ENCODE measurements around the gene RBM22.

RBM22 gene

DNA sequence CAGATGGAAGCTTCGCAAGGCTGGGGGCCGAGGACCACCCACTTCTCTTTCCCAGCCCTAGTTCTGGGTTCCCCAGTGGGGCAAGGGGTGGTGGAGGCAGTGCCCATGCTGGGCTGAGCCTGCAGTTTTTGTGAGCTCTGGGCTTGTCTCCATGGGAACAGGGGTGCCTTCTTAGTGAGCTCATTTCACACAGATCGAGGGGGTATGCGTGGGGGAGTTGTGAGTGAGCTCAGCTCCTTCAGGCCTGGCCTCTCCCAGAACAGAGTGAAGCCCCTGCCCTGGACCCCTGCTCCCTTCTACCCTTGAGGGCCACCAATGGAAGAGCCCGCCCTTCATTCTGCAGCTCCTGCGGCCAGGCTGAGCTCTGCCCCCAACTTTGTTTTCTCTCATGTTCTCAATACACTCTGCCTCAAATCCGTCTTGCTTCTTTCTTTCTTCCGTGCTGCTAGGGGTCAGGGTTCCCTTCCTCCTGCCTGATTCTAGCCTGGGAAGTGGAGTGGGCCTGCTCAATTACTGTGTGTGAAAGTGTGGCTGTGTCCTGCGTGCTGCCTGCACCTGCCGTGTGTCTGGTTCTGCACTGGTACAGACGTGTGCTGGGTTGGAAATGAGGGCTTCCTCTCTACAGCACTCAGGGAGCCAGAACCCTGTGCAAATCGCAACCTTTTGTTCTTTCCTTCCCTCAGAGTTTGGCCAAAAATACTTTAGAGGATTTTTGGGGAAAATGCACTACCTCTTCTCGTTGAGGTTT lies 48.8 kb downstream of the RBM22 start:
- DNase-seq: no peak

DNA sequence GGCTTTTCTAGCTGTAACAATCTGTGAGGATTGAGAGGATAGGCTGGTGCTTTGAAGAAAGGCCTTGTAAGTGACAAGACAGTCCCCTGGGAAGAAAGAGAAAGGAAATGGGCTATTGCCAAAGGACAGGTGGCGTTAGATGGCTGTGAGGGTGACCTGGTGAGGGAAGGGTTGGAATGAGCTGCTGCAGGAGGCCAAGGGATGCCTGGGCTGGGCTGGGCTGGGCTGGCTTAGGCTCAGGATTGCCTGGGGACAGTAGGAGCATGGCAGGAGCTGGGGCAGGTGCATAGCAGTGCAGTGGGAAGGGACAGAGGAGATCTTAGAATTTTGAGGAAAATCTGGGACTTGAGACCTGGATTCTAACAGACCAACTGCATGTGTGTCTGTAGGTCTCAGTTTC lies 49.5 kb downstream of the RBM22 start:
- no peak for DNase-seq

DNA sequence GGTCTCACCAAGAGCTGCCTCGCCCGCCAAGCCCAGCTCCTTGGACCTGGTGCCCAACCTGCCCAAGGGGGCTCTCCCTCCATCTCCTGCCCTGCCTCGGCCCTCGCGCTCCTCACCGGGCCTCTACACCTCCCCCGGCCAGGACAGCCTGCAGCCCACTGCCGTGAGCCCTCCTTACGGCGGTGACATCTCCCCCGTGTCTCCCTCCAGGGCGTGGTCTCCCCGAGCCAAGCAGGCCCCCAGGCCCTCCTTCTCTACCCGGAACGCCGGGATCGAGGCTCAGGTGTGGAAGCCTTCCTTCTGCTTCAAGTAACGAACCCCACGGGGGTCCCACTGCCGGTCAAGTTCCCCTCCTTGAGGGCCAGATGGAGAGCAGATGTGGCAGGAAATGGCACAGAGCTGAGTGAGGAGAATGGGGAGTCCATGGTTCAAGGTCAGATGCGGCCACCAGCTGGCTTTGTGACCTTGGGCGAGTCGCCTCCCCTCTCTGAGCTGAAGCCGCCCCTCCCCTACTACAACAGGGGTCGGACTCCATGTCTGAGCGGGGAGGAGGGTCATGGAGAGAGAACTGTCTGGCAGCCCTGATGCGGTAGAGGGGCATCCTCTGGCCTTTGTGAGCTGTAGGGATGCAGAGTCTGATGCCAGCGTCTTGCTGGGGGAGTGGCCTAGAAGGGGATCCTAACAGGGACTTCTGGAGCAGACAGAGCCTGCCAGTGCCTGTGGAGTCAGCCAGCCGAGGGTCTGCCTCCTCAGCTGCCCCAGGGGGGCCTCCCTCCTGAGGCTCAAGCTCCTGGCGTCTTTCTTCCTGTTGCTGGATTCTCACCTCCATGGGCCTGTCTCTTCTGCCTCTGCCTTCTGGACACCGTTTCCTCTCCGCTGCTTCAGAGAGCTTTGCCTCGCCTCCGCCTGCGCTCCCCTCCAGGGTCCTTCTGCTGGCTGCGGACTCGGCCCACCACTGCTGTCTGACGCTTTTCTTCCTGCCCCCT lies 50.5 kb downstream of the RBM22 start:
- no peak for DNase-seq

DNA sequence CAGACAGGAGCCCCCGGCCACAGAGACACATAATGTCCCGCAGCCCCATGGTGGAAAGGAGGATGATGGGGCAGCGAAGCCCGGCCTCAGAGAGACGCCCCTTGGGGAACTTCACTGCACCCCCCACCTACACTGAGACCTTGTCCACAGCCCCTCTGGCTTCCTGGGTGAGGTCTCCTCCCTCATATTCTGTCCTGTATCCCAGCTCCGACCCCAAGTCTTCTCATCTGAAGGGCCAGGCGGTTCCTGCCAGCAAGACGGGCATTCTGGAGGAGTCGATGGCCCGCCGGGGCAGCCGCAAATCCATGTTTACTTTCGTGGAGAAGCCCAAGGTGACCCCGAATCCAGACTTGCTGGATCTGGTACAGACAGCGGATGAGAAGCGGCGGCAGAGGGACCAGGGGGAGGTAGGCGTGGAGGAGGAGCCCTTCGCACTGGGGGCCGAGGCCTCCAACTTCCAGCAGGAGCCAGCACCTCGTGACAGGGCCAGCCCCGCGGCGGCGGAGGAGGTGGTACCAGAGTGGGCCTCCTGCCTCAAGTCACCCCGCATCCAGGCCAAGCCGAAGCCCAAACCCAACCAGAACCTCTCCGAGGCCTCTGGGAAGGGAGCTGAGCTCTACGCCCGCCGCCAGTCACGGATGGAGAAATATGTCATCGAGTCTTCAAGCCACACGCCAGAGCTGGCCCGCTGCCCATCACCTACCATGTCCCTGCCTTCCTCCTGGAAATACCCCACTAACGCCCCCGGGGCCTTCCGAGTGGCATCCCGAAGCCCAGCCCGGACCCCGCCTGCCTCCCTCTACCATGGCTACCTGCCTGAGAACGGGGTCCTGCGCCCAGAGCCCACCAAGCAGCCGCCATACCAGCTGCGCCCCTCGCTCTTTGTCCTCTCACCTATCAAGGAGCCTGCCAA lies 51.5 kb downstream of the RBM22 start:
- no peak for DNase-seq

DNA sequence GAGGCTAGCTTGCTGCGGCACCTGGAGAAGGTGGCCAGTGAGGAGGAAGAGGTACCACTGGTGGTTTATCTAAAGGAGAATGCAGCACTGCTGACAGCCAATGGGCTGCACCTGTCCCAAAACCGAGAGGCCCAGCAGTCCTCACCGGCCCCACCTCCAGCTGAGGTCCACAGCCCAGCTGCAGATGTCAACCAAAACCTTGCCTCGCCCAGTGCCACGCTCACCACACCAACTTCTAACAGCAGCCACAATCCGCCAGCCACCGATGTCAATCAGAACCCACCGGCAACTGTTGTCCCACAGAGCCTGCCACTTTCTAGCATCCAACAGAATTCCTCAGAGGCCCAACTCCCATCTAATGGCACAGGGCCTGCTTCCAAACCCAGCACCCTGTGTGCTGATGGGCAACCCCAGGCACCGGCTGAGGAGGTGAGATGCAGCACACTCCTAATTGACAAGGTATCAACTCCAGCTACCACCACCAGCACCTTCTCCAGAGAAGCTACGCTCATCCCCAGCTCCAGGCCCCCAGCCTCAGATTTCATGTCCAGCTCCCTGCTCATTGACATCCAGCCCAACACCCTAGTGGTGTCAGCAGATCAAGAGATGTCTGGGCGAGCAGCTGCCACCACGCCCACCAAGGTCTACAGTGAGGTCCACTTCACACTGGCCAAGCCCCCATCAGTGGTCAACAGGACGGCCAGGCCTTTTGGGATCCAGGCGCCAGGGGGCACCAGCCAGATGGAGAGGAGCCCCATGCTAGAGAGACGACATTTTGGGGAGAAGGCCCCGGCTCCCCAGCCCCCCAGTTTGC lies 52.4 kb downstream of the RBM22 start:
- no peak for DNase-seq

DNA sequence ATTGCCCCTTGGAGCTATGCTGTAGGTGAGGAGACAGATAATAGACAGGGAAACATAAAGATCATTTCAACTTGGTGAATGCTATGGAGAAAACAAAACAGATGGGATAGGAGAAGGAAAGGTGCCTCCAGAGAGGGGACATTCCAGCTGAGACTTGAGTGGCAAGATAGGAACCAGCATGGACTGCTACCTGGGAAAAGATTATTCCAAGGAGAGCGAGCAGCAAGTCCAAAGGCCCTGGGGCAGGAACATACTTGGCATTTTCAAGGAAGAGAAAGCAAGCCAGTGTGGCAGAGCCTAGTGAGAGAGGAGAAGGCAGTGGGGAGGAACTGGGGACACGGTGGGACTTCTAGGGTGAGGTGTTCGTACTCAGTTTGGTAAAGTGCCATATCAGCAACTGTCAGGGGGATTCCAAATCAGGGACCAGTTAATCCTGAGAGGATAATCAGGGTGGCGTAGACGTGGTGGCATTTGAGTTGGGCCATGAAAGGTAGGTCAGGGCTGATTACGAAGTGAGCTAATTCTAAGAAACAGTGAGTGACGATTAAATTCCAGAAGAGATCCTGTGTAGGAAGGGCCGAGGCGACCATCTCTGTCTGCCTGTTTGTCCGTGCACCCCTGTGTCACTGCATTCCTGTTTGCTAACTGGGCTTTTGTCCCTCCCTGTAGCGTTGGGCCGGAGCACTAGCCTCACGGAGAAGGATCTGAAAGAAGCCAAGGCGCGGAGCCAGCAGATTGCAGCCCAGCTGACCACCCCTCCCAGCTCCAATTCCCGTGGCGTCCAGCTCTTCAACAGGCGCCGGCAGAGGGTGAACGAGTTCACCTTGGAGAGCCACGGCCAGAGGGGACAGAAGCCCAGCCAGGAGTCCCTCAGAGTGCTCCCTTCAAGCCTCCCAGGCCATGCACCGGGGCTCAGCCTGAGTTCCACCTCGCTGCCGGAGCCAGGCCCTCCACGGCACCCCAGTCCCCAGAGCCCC lies 53.3 kb downstream of the RBM22 start:
- DNase-seq: no peak

DNA sequence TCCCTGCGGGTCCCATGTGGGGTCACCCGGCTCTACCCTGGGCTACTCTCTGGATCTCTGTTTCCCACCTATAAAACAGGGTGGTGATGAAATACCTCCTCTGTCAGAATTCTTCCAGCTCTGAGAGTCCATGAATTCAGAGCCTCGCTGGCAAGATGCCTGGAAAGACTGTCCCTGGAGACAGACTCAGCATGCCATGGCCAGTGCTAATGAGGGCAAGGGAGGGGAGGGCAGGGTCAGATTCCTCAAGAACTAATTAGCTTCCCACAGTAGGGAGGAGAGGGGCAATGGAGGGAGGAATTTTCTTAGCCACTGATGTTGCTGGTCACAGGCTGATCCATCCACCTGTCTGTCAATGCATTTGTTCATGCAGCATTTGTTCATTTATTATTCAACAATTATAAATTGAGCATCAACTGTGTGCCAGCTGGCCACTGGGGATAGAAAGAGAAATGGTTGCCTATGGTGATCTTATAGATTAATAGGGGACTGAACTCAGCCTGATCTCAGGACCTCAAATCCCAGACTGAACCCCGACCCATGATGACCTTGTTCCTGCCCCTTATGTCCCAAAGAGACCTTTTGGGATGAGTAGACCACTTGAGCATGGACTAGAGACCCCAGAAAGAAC lies 55.7 kb downstream of the RBM22 start:
- no peak for DNase-seq

DNA sequence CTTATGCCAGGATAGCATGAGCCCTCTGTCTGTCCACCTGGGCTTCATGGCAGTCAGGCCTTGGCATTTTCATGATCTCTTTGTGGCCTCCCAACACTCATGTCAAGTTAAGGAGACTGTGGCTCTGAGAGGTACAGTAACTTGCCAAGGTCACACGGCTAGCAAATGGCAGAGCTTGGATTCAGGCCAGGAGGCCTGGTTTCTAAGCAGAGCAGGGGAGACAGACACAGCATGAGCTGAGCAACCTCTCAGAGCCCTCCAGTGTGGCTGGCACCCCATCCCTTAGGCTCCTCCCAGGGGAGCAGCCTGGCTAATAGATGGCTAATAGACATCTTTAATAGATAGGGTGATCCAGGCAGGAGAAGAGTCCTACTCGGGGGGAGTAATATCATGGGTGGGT lies 56.3 kb downstream of the RBM22 start:
- DNase-seq: no peak

DNA sequence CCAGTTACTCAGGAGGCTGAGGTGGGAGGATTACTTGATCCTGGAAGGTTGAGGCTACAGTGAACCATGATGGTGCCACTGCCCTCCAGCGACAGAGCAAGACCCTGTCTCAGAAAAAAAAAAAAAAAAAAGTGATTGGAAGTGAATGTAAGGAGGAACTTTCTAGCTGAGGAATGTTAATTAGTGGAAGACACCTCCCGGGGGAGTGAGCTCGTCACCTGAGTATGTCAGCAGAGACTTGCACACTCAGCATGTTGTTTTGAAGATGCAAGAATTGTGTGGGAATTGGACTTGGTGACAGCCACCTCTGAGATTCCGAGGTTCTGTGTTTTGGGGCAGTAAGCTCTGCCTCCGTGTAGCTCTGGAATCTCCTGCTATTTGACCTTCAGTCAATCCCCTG lies 56.8 kb downstream of the RBM22 start:
- no peak for DNase-seq

DNA sequence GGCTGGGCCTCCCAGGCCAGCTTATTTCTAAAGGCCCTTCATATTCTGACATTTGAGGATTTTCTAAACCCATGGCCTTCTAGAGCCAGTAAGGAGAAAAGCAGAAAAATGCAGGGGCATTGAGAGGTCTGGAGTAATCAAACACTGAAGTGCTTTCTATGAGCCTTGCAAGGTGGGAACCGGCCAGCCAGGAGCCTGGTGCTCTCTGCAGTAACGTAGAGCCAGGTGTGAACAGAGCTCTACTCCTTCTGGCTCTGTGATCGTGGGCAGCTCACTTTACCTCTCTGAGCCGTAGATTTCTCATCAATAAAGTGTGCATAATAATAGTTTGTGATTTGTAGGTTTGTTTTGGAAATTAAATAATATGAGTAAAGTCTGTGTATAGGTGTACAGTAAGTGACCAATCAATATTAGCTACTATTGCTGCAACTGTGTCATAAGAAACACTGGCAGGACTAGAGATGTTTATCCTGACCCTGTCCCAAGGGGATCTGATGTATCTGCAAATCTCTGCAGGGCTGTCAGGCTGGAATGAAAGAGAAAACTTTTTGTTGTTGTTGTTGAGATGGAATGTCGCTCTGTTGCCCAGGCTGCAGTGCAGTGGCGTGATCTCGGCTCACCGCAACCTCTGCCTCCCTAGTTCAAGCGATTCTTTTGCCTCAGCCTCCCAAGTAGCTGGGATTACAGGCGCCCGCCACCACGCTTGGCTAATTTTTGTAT lies 57.7 kb downstream of the RBM22 start:
- no peak for DNase-seq

DNA sequence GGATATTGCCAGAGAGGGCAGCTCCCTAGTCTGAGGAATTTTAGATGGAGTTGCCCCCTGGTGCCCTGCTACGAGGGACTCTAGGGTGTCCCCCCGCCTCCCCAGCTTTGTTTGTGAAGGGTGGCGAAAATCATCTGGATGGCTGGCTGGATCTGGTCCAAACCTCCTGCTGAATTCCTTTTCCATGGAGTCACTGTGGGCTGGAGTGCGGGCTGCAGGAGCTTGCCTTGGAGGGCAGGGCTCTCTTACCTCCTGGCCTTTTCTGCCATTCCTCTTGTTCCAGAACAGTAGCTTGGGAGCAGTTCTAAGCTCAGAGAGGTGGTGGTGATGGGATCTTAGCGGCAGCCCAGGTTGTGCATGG lies 58.3 kb downstream of the RBM22 start:
- no peak for DNase-seq

DNA sequence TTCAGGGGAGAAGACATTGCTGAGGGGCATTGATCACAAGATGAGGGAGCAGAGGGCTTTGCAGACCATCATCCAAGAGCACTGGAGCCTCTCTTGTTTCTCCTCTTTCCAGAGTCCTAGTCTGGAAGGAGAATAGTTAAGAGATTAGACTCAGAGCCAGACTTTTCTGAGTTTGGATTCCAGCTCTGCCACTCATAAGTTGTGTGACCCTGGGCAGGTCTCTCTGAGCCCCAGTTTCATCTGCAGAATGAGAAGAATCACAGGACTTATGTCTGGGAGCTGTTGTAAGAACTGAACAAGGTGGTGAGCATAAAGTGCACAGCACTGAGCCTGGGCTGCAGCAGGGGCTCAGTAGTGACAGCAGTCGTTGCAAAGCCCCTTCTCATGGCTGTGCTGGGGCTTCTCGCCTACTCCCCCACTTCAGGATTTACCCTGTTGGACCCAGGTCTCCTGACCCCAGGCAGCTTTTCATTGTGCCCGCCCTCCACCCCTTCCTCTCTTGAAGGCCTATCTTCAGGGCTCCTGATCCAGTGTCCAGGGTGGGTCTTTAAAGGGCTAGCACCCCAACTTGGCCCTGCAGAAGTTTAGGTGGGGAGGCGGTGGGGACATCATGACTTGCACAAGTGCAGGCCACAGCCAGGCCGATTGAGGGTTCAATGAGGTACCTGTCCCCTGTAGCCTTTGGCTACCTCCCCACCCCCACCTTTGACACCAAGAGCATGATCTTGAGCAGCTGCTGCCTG lies 58.9 kb downstream of the RBM22 start:
- no peak for DNase-seq

DNA sequence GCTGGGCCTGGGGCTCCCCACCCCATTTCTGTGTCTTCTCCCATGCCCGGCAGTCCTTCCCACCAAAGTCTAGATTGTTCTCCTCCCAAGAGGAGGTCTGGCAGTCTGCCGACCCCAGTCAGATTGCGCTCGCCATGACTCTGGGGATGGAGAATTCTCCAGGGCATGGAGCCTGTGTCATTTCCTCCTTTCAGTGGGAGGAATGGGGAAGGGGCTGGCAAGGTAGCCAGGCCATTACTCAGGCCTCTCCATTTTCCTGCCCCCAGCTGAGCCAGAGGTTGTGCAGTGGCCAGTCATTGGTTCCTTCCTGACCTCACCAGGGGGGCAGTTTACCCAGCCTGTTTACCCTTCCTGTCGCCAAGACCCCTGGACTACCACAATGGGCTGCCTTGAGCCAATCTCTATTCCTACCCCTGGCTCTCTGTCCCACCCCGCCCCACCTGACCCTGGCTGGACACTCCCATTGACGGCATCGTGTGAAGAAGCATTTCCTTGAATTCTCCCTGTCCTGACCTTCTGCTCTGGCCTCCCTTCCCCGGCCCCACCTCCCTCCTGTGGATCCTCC lies 59.8 kb downstream of the RBM22 start:
- no peak for DNase-seq
